Measurements from ENCODE around the gene CAMK1. TPM values are rescaled to one million over a fixed set of nuclear protein-coding genes. Genes with fewer than 3 reads are reported as not detected.

CAMK1 gene
- total and polyA plus RNA-seq, 3 donors from 2014 or later = 62.7 to 185 (median 127) TPM

DNA sequence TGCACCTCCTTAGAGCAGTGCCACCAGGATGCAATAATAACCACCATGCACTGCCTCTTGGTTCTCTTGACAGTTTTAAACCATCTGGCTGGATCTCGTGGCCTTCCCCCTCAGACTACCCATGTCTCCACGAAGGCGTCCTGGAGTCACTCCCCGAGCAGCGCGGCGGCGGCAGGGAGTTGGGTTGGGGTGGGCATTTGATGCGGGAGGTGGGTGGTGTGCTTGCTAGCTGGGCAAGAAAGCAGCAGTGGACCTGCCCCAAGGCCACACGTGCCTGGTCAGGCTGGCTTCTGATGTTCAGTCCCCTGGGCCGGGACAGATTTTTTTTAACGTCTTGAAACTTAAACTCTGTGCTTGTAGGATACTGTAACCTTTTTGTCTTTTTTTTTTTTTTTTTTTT, 36.4 kb upstream of the CAMK1 start:
- Histone ChIP-seq H3K27me3 (no peaks in the 10 kb centered on the region), H3K27ac (no peak overlapping the region), H3K9me3 (no peaks in the 10 kb centered on the region), H3K36me3 (ENCODE audit: low read depth, missing control alignments) (no peaks in the 10 kb centered on the region), H3K4me1 (peaks cover 12% of the 10 kb centered on the region), H3K4me3 (no peak overlapping the region)
- 81 to 85% methylated on average over 12 of the region's 12 CpGs for WGBS, 2 donors
- TF ChIP-seq, protein P1, sequence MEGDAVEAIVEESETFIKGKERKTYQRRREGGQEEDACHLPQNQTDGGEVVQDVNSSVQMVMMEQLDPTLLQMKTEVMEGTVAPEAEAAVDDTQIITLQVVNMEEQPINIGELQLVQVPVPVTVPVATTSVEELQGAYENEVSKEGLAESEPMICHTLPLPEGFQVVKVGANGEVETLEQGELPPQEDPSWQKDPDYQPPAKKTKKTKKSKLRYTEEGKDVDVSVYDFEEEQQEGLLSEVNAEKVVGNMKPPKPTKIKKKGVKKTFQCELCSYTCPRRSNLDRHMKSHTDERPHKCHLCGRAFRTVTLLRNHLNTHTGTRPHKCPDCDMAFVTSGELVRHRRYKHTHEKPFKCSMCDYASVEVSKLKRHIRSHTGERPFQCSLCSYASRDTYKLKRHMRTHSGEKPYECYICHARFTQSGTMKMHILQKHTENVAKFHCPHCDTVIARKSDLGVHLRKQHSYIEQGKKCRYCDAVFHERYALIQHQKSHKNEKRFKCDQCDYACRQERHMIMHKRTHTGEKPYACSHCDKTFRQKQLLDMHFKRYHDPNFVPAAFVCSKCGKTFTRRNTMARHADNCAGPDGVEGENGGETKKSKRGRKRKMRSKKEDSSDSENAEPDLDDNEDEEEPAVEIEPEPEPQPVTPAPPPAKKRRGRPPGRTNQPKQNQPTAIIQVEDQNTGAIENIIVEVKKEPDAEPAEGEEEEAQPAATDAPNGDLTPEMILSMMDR (IDR thresholded peaks at IDR 0.05) = no peak
- TF ChIP-seq POLR2A (IDR thresholded peaks at IDR 0.05) = no peak
- intact Hi-C loops (cut with DNase I; ENCODE audit: low total_unique reads) = loop anchor here (10.0 kb wide), 1 partner anchor 151 kb away; no protein-coding TSS in a partner anchor
- DNase-seq = no peak

DNA sequence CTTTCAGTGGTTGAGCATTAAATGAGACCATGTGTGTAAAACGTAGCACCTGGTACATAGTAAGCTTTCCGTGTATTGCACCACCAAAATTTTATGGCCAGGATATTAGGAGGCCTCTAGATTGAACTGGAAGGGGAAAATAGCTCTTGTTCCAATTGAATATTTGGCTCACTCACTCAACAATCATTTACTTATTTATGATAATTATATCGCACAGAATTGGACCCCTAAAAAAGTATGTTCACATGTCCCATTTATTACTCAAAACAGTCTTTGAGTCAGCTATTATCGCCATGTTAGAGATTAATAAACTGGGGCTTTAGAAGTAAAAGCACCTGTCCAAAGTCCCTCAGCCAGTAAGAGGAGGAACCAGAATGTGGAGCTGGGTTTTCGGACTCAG, 35.2 kb upstream of the CAMK1 start:
- H3K36me3 ChIP-seq (ENCODE audit: low read depth, missing control alignments) = no peaks in the 10 kb centered on the region

DNA sequence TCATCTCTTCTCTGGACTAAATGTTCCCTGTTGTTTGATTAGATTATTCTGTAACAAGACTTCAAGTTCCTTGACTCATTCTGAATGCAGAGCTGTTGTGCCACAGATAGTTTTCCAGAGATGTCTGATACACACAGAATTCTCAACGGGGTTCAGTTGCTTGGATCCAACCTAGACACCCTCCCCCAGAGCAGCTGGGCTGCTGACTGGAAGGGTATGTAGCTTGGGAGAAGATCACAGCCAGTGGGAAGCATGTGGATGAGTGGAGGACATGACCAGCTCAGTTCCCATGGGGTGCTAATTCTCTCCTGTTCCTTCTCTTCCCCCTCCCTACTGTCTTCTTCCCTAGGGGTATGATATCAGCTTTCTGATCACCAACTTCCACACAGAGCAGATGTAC, 33.7 kb upstream of the CAMK1 start:
- 65 to 79% methylated on average over 1 of the region's 1 CpG for WGBS, 2 donors
- intact Hi-C loops (cut with DNase I; ENCODE audit: low total_unique reads) = loop anchor here (10.0 kb wide), 1 partner anchor 149 kb away; no protein-coding TSS in a partner anchor
- Histone ChIP-seq H3K9me3 (no peaks in the 10 kb centered on the region), H3K27ac (peak overlapping the region in 1 of 2 donors; percentile 39), H3K4me1 (no peaks in the 10 kb centered on the region), H3K36me3 (ENCODE audit: low read depth, missing control alignments) (no peaks in the 10 kb centered on the region), H3K27me3 (no peaks in the 10 kb centered on the region), H3K4me3 (no peak overlapping the region)
- TF ChIP-seq POLR2A (IDR thresholded peaks at IDR 0.05) = no peak
- TF ChIP-seq, protein P1 (IDR thresholded peaks at IDR 0.05) = no peak
- no peak for DNase-seq

More for the DNA sequence above, 35.2 kb upstream of the CAMK1 start:
- TF ChIP-seq POLR2A (IDR thresholded peaks at IDR 0.05) = no peak
- TF ChIP-seq, protein P1 (IDR thresholded peaks at IDR 0.05) = no peak
- 85% methylated on average over 5 of the region's 5 CpGs for WGBS, 2 donors
- Histone ChIP-seq H3K4me1 (peaks cover 6% of the 10 kb centered on the region), H3K27ac (no peak overlapping the region), H3K9me3 (no peaks in the 10 kb centered on the region), H3K4me3 (no peak overlapping the region), H3K27me3 (no peaks in the 10 kb centered on the region)
- intact Hi-C loops (cut with DNase I; ENCODE audit: low total_unique reads) = loop anchor here (10.0 kb wide), 1 partner anchor 150 kb away; no protein-coding TSS in a partner anchor
- DNase-seq = no peak

DNA sequence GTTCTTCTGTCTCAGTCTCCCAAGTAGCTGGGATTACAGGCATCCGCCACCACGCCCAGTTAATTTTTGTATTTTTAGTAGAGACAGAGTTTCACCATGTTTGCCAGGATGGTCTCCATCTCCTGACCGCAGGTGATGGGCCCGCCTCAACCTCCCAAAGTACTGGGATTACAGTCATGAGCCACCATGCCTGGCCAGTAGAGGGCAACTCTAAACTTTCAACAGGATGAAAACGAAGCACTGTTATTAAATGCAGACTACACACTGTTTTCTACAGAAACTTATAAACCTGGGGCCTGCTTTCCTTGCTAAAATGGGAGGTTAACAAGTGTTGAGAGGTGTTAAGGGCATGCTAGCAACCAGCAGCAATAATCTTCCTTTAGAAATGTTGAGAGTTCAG, 30.8 kb upstream of the CAMK1 start:
- TF ChIP-seq, protein P1 (IDR thresholded peaks at IDR 0.05) = peak in 2 of 3 experiments; percentile 12 to 22
- TF ChIP-seq POLR2A (IDR thresholded peaks at IDR 0.05) = no peak
- no peaks in the 10 kb centered on the region for H3K4me1 ChIP-seq
- H3K4me3 ChIP-seq = no peak overlapping the region
- intact Hi-C loops (cut with DNase I; ENCODE audit: low total_unique reads) = loop anchor here (10.0 kb wide), 1 partner anchor 146 kb away; no protein-coding TSS in a partner anchor
- no peaks in the 10 kb centered on the region for H3K36me3 ChIP-seq (ENCODE audit: low read depth, missing control alignments)
- H3K27ac ChIP-seq = no peak overlapping the region
- no peak for DNase-seq
- WGBS, 2 donors = 86 to 87% methylated on average over 5 of the region's 5 CpGs
- H3K9me3 ChIP-seq = no peaks in the 10 kb centered on the region
- no peaks in the 10 kb centered on the region for H3K27me3 ChIP-seq
